Inflammatory macrophage (primary cell): Measurements from ENCODE around the gene PRDX5.

ENCODE experiments used
- DNase-seq, 2 donors: peaks; one replicate each; pipeline ENCODE4 v3.0.0-alpha.2; 2020 to 2022

Gene PRDX5

DNA sequence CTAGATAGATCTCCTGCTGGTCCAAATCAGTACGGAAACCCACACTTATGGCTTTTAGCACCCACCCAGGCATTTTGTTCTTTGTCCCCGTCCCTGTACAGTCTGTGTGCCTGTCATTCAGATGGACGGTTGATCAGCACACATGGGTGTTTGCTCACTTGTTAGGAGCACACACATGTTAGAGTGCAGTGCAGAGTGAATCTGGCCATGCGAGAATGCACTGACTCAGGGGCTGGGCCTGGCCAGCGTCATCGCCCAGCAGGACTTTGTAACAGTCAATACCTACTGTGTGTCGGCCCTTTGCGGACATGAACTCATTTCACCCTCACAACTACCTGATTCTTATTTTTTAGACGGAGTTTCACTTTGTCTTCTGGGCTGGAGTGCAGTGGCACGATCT is 44.4 kb downstream of the PRDX5 start:
- no peak for DNase-seq

DNA sequence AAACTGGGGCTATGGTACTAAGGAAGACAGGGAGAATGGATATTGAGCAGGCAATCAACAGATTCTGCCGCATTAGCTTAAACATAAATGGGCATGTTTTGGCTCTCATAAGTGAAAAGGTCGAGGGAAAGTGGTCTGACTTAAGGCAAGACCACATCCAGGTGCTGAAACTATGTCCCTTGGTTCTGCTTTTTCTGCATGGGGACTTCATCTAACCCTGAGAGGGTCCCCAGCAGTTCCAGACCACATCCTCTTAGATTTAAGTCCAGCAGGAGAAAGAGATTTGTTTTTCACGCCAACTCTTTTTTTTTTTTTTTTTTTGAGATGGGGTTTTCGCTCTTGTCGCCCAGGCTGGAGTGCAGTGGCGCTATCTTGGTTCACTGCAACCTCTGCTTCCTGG is 46.5 kb downstream of the PRDX5 start:
- no peak for DNase-seq

DNA sequence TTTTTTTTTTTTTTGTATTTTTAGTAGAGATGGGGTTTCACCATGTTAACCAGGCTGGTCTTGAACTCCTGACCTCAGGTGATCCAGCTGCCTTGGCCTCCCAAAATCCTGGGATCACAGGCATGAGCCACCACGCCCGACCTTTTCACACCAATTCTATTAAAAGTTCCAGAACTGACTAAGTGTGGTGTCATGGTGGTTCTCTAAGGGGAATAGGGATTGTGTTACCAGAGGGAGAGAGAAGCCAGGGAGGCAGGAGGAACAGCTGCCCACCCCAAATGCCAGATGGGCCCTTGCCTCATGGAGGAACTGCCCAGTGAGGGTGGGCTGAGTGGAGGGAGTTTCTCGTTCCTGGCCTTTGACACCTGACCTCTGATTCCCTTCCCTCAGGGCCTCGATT is 47.0 kb downstream of the PRDX5 start:
- DNase-seq = no peak

DNA sequence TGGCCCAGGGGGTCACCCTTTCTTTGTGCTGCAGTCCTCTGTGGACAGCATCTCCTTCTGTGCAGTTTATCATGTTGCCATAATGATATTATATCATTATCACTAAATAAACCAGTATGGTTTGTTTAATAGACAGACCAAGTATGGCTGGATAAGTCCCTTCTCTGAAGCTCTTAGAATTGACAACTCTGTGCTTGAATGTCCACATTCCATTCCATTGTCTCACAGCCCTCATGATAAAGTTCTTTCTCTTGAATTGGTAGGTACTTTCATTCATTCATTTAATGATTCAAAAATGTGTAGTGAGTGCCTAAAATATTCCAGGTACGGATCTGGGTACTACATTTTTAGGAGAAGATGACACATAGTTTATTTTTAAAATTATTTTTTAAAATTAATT is 48.8 kb downstream of the PRDX5 start:
- no peak for DNase-seq

DNA sequence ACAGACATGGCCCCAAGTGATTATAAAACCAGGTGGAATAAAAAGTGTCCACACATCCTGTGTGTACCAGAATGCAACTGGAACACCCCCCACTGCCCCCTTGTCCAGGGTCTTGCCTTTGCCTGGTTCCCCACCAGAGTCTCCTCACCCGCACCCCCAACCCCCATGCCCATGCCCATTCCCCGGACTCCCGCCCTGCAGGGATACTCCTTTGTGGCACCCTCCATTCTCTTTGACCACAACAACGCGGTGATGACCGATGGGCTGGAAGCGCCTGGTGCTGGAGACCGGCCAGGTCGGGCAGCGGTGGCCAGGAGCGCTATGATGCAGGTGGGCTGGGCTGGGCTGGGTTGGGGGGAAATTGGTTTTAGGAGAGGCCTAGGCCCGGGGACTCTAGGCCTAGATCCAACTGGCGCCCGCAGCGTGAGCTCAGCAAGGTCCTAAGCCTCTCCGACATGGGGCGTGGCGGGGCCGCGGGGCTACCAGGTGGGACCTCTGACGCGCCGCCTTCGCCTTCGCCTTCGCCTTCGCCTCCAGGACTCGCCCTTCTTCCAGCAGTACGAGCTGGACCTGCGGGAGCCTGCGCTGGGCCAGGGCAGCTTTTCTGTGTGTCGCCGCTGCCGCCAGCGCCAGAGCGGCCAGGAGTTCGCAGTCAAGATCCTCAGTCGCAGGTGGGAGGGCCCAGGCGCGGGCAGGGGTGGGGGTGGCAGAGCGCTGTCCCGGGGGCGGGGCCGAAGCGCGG is 50.2 kb downstream of the PRDX5 start:
- DNase-seq = no peak

DNA sequence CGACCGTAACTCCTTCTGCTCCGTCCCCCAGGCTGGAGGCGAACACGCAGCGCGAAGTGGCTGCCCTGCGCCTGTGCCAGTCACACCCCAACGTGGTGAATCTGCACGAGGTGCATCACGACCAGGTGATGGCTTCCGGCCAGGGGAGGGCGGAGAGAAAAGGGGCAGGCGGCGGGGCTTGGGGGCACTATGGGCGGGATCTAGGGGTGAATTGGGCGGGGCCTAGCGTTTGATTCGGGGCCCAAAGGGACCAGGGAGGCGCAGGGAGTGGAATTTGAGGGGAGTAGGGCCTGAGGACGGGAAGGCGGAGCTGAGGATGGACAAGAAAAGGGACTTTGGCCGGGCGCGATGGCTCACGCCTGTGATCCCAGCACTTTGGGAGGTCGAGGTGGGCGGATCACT is 50.8 kb downstream of the PRDX5 start:
- no peak for DNase-seq

DNA sequence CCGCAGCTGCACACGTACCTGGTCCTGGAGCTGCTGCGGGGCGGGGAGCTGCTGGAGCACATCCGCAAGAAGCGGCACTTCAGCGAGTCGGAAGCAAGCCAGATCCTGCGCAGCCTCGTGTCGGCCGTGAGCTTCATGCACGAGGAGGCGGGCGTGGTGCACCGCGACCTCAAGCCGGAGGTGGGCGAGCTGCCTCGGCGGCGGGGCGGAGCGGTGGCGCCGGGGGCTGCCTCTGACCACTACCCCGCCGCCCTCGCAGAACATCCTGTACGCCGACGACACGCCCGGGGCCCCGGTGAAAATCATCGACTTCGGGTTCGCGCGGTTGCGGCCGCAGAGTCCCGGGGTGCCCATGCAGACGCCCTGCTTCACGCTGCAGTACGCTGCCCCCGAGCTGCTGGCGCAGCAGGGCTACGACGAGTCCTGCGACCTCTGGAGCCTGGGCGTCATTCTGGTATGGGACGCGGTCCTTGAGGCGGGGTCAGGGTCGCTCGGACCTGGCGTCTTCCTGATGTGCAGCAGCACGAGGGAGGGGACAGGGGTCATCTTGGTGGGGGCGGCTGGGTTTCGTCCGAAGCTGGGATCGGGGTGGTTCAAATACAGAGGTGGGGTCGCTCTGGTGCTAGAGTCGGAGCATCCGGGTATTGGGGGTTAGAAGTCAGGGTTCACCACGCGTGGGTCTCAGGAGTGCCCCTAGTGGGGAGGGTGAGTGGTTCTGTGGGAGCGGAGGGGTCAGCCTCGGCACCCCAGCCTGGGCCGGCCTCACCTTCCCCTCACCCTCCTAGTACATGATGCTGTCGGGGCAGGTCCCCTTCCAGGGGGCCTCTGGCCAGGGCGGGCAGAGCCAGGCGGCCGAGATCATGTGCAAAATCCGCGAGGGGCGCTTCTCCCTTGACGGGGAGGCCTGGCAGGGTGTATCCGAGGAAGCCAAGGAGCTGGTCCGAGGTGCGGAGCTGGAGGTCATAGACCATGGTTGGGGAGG is 51.8 kb downstream of the PRDX5 start:
- DNase-seq = no peak

DNA sequence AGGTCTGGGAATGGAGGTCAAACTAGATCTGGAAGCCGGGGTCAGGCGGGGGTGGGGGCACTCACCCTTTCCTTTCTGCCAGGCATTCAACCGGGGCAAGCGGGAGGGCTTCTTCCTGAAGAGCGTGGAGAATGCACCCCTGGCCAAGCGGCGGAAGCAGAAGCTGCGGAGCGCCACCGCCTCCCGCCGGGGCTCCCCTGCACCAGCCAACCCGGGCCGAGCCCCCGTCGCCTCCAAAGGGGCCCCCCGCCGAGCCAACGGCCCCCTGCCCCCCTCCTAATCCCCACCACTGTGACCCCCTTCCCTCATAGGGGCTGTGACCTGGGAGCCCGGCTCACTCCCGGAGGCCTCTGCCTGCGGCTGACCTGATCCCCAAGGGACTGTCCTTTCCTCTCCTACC is 53.3 kb downstream of the PRDX5 start:
- DNase-seq = no peak
